Activated T-cell treated with anti-CD3 and anti-CD28 coated beads for 24 hours (primary cell): Measurements from ENCODE around the gene MYRIP.
"Not testable (repeated sequence)": the region's sequence is repeated elsewhere in the genome, so short reads cannot be mapped to it uniquely, and the experiment has no call there.

ENCODE experiments used
- DNase-seq: peaks from one replicate; pipeline ENCODE4 v3.0.0-alpha.2; 2020; ENCODE audit warnings: low read depth

The MYRIP gene

DNA sequence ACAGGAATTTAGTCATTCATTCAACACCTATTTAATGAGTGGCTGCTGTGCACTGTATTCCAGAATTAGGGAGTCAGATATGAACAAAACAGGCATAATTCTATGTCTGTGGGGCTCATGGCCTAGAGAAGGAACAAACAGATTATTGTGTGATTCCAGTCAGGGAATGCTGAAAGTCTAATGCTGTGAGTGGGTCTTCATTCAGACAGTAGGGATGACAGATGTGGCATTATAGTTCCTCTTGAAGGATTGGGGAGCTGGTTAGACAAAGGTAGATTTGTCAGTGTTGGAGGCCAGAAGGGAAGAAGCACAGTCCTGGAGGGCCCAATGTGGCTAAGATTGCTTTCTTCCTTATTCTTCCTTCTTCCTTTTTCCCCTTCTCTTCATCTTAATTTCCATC, 273.7 kb downstream of the MYRIP start:
- DNase-seq, result no peak

DNA sequence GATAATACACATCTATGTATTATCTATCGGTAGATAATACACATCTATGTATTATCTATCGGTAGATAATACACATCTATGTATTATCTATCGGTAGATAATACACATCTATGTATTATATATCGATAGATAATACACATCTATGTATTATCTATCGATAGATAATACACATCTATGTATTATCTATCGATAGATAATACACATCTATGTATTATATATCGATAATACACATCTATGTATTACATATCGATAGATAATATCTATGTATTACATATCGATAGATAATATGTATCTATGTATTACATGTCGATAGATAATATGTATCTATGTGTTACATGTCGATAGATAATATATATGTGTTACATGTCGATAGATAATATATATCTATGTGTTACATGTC, 275.0 kb downstream of the MYRIP start:
- not testable (repeated sequence) for DNase-seq

DNA sequence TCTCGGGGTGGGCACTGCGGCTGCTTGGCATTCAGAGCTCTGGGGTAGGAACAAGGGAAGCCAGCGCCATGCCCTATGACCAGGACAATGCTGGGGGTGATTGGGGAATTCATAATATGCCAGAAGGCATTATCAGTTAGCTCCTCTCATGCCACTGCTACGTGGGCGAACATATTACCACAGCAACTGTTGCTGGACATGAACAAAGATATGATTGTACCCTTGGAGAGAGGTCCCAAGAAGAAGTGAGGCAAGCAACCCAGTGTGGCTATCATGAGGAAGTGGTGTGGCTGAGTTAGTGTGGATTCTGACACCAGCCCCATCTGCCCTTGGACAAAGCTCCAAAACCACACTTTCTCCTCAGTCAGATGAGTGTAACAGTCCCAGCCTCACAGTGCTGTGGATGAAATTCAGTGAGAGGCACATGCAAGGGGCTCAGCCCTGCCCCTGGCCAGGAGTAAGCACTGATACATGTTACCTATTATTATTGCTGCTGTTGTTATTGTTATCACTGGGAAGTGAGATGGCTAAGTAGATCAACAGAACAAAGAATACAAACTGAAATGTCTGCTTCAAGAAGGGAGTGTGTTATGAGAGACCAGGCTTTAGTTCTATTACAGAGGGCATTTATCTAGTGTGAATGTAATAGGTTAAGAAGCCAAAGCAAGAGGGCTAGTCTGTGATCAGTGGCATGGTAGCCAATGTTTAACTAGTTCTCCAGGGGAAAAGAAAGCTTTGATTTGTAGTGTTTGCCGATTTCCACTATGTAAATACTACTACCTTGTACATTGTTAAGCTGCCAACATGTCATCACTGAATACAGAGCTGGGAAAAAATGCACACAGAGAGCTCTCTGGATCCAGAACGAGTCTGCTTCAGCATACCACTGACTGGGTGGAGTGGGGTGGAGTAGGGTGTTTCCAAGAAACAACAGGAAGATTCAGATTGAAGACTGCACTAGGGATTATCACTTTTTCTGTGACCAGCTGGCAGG, 277.8 kb downstream of the MYRIP start:
- DNase-seq, result no peak

DNA sequence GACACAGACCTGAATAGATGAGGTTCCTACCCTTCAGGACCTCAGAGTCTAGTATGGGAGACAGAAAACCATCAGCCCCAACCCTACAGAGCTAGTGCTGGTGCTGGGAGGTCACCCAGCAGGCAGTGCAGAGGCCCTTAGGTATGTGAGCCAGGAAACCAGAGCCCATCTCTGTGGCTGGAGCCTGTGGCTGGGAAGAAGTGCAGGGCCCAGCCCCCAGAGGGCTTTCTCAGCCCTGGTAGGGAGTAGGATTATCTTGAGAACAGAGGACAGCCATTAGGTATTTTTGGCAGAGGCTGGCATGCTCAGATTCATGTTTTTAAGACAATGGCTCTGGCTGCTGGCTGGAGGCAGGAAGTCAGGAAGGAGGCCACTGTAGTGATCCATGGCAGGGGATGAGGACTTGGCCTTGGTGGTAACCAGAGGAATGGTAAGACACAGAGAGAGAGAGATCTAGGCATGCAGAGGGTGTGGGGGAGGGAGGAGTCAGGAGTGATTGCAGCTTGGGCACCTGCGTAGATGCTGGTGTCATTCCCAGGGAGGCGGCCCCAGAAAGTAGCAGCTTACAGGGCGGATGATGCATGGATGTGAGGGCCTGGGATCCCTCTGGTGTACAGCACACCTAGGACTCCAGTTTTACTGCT, 279.2 kb downstream of the MYRIP start:
- DNase-seq, result no peak

DNA sequence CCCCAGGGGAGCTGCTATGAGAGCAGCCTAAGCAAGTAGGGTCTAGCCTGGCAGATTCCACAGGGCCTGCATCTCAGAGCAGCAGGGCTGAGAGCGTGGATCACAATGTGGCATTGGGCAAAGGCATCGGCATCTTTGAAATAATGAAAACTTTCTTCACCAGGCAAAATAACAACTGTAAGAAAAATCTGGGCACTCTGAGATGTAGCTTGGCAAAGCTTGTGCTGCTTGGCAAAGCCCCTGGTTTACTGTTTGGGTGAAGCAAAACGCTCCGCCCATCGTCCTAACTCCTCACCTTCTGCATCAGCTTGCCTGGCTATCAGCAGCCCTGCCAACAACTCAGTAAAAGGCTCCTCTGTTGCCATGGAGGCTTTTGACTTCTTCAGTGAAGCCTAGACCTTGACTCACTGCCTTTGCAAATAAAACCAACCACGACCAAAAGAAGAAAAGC, 287.3 kb downstream of the MYRIP start:
- DNase-seq, result no peak

DNA sequence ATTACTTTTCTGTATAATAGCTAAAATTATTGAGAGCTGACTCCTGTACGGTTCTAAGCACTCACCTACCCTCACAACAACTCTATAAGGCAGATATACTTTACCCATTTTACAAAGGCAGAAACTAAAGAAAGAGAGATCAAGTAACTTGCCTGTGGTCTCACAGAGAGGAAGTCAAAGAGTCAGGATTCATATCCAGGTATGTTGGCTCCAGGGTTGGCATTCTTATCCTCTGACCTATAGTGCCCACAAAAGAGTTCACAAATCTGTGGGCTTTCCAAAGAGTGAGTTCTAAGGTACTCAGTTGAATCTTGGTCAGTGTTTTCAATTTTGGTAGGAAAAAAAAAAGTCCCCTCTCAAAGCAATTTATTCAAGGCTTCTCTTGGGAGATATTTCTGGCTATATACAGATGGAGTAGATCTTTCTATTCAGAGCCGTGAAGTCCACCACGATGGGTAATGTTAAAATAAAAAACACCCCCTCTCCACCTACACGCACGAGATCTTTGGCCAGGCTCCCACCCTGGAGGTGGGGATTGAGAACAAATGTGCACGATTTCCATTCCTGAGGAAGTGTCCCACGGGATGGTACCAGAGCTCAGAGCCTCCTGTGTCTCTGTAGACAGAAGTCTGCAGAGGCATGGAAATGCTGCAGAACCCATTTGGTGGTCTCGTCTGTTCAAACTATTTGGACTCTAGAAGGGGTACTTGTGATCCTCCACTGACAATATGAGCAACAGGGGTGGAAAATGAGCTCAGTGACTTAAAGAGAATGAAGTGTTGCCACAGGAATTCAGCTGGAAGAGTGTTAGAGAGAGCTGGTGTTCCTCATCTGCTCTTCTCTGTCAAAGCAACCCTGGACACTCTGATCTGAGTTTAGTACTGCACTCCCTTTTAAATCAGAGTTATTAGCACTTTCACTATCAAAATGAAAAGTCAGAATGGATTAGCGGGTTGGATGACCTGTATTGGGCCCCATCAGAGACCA, 288.0 kb downstream of the MYRIP start:
- no peak for DNase-seq

DNA sequence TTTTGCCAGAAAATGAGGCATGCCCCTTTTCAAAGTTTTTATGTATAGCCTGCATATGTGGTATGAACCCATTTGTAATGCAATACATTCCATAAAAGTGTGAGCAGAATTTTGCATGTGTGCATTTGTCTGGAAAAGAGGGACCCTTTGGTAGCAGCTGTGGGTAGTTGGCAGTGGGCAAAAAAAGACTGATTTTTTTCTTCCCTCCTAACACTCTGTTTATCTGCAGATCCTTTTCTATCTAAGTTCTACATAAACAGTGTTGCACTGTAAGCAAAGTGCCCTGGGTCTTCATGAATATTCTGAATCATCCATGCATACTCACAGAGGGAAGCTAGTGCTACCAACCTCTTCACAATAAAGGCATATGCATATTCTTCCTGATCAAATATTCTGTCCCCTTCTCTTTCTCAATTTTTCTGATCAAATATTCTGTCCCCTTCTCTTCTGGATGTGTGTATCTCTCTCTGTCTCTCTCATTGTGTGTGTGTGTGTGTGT, 288.9 kb downstream of the MYRIP start:
- no peak for DNase-seq

DNA sequence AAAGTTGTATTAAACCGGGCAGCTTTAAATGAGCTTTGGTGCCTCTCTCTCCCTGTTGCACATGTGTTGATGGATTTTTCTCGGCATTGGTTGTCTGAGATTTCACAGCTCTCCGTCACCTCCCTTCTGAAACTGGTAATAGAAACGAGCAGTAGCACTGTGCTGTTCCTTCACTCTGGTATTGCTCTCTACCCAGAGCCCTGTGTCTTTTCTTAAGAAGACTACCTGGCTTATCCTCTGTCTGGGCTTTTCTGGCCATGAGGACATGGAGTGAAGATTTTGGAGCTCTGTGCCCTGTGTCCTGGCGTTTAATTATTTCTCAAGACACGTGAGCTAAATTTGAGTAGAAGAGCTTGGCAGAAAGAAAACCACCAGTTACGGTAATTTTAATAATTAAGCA, 290.5 kb downstream of the MYRIP start:
- no peak for DNase-seq

DNA sequence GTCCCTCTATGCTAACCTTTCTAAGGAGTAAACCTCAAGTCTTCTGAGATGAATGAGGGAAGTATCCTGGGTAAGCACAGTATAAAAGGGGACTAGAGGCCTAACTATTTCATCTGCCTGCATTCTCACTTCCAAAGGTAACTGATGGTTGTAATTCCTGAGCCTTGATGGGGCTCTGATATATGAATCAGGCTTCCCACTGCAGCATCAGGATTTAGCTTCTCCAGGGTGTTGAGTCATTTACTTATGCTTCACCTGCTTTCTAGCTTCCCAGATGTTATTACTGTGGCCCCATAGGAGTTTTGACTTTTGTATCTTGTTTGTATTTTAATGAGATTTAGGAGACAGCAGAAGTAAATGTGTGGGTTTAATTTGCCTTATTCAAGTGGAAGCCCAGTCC, 292.8 kb downstream of the MYRIP start:
- DNase-seq, result no peak

DNA sequence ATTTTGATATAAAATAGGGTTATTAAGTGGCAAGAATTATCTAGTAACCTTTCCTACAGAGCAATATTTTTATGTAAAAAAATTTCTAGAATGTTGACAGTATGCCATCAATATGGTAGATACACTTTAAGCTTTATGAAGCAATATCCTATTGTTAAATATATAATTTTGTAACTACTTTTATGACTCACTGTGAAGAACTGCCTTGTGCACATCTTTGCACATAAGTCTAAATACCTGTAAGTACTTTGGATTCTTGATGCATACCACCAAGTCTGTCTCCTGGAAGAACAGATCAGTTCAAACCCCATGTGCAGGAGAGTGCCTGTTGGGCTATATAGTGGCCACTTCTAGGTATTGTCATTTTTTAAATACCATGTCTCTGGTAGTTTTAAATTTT, 294.4 kb downstream of the MYRIP start:
- no peak for DNase-seq

DNA sequence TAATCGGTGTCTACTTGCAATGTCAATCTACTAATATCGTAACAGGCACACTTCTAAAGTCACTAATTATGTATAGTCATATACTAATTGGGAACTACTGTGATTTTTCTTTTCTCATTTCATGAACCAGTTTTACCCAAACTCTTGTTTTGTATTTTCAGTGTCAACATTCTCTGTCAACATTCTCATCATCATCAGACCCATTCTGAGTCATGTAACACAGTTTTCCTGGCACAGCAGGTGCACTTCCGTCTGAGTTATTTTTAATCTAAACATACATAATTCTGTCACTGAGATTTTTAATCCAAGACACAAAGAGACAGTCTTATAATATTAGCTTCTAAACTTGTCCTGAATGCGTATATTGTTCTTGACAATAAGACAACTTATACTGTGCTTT, 295.0 kb downstream of the MYRIP start:
- DNase-seq, result no peak

DNA sequence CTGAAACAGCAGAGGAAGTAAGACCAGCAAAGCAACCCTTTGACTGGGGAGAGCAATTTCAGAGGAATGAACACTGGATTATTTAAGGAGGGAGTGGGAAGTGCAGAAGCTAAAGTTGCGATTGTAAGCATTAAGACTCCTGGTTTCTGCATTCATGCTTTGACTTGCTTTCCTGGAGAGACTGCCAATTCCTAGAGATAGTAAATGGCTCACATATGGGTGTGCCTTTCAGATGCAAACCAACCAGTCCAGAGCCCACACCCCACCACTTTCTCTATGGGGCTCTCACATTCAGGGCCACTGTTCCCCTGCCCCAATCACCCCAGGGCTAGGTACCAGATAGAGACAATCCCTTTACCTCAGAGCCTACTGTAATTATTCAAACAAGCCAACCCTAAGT, 299.2 kb downstream of the MYRIP start:
- DNase-seq, result no peak

DNA sequence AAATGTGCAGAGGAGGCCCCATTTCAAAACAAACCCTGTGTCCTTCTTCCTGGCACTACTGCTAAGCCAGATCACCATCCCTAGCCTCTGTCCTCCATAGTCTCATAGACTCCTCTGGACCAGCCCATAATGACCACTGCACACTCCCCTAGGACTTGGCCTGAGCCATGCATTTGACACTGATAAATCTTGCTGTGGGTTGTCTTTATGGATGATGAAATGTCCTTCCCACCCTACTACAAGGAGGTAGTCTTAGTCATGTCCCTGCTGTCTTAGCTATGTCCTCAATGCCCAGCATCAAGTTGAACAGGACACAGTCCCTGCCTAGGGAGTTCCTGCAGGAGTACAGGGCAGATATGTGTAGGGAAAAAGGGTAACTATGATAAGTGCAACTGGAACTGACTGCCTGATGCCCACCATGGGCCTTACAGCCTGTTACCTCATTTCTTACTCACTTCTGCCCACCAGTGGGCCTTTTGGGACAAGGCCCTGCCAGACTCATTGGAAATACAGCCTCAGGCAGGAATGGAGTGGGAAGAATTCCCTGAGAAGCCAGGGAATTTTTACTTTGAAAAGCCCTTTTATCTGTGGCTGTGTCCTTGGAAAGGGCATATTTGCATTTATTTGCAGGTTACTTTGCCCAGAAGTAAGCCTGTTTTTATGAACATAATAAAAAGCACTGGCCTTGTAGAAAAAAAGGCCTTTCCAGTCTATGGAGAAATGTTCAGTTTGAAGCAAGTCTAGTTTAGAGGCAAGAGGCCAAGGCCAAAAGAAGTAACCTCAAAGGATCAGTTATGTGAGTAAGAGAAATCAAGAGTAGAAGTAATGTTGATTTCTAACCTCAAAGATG, 300.5 kb downstream of the MYRIP start:
- DNase-seq, result no peak

DNA sequence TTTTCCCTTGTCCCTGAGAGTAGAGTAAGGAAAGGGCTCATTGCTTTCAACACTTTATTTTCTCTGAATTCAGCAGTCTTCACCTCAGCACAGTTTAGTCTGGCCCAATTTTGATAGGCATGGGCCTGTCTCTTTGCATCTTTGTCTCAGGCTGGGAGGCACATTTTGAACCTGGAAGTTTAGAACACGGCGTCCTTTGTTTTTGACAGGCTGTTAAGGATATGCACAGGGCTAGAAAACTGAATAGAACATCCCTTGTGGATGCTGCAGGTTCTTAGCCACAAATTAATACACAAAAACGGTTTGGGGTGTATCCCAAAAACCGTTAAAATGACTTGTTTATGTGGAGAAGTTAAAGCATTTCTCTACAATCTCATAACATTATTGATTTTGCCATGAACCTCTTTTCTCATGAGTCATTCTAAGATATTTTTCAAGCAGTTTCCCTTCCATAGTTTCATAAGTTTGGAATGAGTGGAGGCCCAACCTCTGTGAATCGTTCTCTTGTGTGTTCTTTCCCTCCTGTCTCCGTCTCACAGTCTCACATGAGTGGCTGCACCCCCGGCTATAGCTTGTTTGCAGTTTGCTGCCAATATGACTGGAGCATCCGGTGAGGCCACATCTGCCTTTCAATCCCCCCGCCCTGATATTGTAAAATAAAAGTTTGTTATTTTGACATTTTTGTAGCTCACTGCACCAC, 307.2 kb downstream of the MYRIP start:
- no peak for DNase-seq

DNA sequence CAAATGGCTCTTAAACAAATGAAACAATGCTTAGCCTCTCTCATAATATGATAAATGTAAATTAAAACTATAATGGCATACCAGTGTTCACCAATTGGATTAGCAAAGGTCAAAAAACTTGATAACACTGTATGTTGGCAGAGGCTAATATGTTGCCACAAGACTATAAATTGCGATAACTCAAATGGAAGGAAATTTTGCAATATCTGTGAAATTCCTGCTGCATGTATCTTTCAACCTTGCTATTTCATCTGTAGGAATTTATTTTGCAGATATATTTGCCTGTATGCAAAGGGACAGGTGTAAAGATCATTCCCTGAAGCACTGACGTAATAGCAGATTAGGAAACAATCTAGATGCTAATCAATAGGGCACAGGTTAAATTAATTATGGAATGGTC, 308.7 kb downstream of the MYRIP start:
- DNase-seq, result no peak

DNA sequence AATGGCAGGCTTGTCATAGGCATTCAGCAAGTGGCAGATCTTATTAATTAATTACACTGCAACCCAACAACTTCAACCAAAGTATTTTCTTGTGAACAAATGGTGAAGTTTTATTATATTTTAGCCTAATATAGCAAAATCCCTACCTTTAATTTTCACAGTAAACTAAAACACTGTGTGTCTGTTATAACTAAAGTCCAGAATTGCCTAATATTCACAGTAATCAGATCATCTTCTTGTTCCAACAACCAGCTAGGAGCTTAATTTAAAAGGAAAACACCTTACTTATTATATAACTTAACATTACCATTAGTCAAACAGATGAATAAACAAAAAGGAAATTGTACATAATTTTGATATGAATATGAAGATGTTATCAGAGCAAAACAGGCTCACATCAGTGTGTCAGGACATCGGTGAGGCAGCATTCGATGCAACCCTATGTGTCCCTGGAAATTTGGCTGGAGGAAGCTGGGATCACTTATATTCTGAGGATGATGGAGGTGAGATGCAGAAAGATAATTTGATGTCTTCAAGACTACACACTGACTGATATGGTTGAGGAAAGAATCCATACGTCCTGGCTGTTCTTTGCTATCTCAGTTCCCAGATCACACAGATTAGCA, 310.8 kb downstream of the MYRIP start:
- DNase-seq, result no peak

DNA sequence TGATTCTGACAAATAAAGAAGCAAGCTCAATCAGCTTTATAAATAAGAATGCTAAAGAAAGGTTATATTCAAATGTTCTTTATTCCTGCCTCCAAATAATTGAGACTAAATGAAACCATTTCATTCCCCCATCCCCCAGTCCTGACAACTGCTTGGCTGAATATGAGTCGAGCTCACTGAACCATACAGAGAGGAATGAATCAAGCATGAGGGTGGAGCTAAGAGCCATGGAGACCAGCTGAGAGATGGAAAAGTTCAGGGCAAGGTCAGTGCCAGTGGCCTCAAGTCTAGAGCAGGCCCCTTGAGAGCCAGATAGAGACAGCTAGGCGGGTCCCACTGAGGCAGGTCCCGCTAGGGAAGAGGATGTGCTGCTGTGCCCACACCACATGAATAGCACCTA, 311.4 kb downstream of the MYRIP start:
- no peak for DNase-seq

DNA sequence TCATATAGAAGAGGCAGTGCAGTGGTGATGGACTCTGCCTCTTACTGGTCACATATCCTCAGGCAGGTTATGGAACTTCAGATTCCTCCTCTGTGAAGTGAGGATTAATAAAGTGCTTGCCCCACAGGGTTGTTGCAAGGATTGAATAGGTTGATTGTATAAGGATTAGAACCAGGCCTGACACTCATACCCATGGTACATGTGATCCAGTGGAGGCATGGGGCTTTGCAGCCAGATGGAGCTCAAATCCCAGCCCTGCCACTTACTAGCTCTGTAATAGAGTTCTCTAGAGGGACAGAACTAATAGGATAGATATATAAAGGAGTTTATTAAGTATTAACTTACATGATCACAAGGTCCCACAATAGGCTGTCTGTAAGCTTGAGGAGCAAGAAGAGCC, 315.5 kb downstream of the MYRIP start:
- no peak for DNase-seq

DNA sequence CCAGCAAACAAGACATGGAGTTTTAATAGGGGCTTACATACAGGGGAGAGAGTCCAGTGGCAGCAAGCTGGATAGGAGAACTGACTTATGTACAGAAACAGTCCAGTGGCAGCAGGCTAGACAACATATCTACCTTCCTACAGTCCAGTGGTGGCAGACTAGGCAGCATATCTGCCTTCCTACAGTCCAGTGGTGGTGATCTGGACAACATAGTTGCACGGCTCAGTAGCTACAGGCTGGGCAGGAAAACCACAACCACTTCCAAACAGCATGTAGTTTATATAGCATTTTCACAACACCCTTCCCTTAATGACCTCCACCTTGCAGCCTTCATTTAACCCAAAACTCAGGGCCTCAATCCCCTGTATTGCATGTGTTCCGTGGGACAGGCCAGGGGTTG, 318.8 kb downstream of the MYRIP start:
- no peak for DNase-seq

DNA sequence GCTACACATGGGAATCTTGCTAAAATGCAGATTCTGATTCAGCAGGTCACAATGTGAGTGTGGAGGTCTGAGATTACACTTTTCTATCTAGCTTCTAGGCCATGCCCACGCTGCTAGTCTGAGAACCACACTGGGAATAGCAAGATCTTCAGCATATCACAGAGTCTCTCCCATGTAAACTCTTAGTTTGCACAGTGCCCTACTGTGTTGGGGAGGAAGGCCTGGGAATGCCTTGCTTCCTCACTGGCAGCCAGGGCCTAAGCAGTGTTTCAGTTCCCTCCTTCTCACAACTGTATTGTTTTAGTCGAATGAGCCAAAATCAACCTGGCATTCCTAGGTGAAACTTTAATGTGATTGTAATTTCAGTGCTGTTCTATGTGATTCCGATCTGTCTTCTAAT, 320.1 kb downstream of the MYRIP start:
- no peak for DNase-seq
